Stimulated activated naive B cell treated with anti-CD40 and anti-IgM and Interleukin-4, amounts not matched to agents 10 μg/mL and 1 μg/mL and 100 μg/mL, for 72 hours (primary cell): ENCODE results near the gene ZNF117.
"Not testable (repeated sequence)": the region's sequence is repeated elsewhere in the genome, so short reads cannot be mapped to it uniquely, and the experiment has no call there.

Experiments
- ATAC-seq, 2 donors: fragments of 150-1000 bp; cut with Tn5 transposase; replicated peaks; 2 replicates each; pipeline ENCODE4 v1.10.0; 2021; ENCODE audit warnings: moderate library complexity in 1 of 2
- DNase-seq: peaks from one replicate; pipeline ENCODE4 v3.0.0; 2021
- H3K27ac Mint-ChIP-seq: one replicate; pipeline ENCODE4 v1.8.0; 2022; ENCODE audit warnings: mild to moderate bottlenecking, mixed read lengths
- H3K27me3 Mint-ChIP-seq, 2 donors: one replicate each; pipeline ENCODE4 v1.8.0; 2022; ENCODE audit warnings: mixed read lengths in 2 of 2
- H3K36me3 Mint-ChIP-seq, 2 donors: one replicate each; pipeline ENCODE4 v1.8.0; 2022; ENCODE audit warnings: mixed read lengths in 2 of 2, mild to moderate bottlenecking in 1 of 2
- H3K4me1 Mint-ChIP-seq, 2 donors: one replicate each; pipeline ENCODE4 v1.8.0; 2022; ENCODE audit warnings: mixed read lengths in 2 of 2, mild to moderate bottlenecking in 1 of 2
- H3K4me3 Mint-ChIP-seq, 2 donors: one replicate each; pipeline ENCODE4 v1.8.0; 2022; ENCODE audit warnings: mild to moderate bottlenecking in 2 of 2, mixed read lengths in 2 of 2, moderate library complexity in 1 of 2
- H3K9me3 Mint-ChIP-seq, 2 donors: one replicate each; pipeline ENCODE4 v1.8.0; 2022; ENCODE audit warnings: mixed read lengths in 2 of 2, mild to moderate bottlenecking in 1 of 2

Gene ZNF117

DNA sequence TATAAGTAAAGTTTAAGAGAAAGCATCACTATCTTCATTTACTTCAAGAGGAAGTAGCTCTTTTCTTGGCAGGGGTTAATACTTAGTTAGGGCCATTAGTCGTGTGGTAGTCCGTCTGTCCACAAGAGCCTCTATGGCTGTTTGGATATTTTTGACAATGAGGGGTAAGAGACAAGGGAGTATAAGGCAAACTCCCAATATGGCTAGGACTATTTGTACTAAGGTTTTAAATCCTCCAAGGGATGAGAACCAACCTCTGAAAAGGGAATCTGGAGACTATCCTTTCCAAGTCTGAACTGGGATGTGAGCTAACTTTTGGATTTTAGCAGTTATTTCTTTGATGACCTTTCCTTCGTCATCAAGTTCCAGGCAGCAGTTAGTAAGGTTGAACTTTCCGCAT, at the start of gene ZNF117:
Gene ZNF117, minus strand, starts transcription at position 101 of the 400 bp plus-strand sequence.
- DNase-seq: no peak
- Mint-ChIP-seq H3K4me3 (no peak within 1 kb of the TSS), H3K9me3 (peaks cover 53 to 64% of the 10 kb centered on the region in 2 donors), H3K4me1 (peaks cover 4 to 17% of the 10 kb centered on the region in 2 donors), H3K27me3 (no peaks in the 10 kb centered on the region), H3K27ac (no peak within 1 kb of the TSS), H3K36me3 (peaks cover 87 to 93% of the 10 kb centered on the region in 2 donors)
- ATAC-seq: no peak

GRCh38 chr7:65038767-65039166, 47.9 kb upstream of the ZNF117 start:
- peak; percentile 19 for DNase-seq
- not testable (repeated sequence) for H3K9me3 Mint-ChIP-seq, H3K27me3 Mint-ChIP-seq, H3K36me3 Mint-ChIP-seq
- H3K4me3 Mint-ChIP-seq: peak overlapping the region; percentile 82 to 85
- peak overlapping the region; percentile 67 for H3K27ac Mint-ChIP-seq
- H3K4me1 Mint-ChIP-seq: peaks cover 12 to 22% of the 10 kb centered on the region in 2 donors
- peak; percentile 16 to 29 for ATAC-seq

- Mint-ChIP-seq H3K27ac (peak overlapping the region; percentile 93), H3K4me1 (peaks cover 12 to 22% of the 10 kb centered on the region in 2 donors), H3K27me3 (no peaks in the 10 kb centered on the region), H3K4me3 (peak overlapping the region; percentile 84 to 90), H3K36me3 (no peaks in the 10 kb centered on the region), H3K9me3 (peaks cover 0 to 1% of the 10 kb centered on the region in 2 donors)
- DNase-seq (peak; percentile 87), ATAC-seq (peak; percentile 87 to 90)
Measured at GRCh38 chr7:65037740-65038688, 47.2 kb upstream of the ZNF117 start.

GRCh38 chr7:65036526-65036925, 45.7 kb upstream of the ZNF117 start:
- not testable (repeated sequence) for DNase-seq, ATAC-seq, H3K27me3 Mint-ChIP-seq, H3K4me3 Mint-ChIP-seq, H3K9me3 Mint-ChIP-seq, H3K36me3 Mint-ChIP-seq
- Mint-ChIP-seq H3K4me1 (peaks cover 12 to 22% of the 10 kb centered on the region in 2 donors), H3K27ac (peak overlapping the region; percentile 39)

DNA sequence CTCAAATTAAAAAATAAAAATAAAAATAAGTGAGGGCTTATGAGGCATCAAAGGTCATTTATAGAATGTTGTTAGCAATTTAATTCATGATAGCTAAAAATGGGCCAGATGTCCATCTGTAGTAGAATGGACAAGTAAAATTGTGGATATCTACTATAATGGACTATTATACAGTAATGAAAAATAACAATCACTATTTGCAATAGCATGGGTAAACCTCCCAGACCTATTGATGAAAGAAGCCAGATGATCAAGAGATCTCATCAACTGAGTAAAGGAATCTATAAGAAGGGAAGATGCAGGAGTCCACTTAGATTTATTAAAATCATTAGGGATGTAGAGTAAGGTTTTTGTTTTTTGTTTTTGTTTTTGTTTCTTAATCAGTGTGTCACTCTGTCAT, 44.6 kb upstream of the ZNF117 start:
- H3K4me3 Mint-ChIP-seq, DNase-seq, H3K27me3 Mint-ChIP-seq, H3K9me3 Mint-ChIP-seq, H3K27ac Mint-ChIP-seq, H3K36me3 Mint-ChIP-seq, ATAC-seq: not testable (repeated sequence)
- H3K4me1 Mint-ChIP-seq: peaks cover 12 to 22% of the 10 kb centered on the region in 2 donors

DNA sequence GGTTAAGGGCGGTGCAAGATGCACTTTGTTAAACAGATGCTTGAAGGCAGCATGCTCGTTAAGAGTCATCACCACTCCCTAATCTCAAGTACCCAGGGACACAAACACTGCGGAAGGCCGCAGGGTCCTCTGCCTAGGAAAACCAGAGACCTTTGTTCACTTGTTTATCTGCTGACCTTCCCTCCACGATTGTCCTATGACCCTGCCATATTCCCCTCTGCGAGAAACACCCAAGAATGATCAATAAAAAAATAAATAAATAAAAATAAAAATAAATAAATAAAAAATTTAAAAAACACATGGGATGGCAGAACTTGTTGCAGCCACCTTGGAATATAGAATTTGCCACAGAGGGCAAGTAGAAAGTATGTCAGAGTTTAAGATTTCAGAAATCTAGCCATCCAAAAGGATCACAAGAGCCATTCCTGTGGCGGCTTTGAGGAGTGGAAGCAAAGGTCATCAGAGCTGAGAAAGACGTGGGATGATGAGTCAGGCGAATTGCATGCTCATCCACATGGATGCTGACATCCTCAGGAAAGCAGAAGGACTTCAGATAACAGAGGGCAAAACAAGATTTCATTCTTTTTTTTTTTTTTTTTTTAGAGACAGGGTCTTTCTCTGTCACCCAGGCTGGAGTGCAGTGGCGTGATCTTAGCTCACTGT, 43.4 kb upstream of the ZNF117 start:
- not testable (repeated sequence) for H3K27me3 Mint-ChIP-seq, H3K27ac Mint-ChIP-seq, DNase-seq, H3K36me3 Mint-ChIP-seq, H3K4me3 Mint-ChIP-seq, H3K9me3 Mint-ChIP-seq, ATAC-seq
- H3K4me1 Mint-ChIP-seq: peaks cover 9 to 16% of the 10 kb centered on the region in 2 donors

DNA sequence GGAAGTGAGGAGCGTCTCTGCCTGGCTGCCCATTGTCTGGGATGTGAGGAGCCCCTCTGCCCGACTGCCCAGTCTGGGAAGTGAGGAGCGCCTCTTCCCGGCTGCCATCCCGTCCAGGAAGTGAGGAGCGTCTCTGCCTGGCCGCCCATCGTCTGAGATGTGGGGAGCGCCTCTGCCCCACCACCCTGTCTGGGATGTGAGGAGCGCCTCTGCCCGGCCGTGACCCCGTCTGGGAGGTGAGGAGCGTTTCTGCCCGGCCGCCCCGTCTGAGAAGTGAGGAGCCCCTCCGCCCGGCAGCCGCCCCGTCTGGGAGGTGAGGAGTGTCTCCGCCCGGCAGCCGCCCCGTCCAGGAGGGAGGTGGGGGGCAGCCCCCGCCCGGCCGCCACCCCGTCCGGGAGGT, 42.6 kb upstream of the ZNF117 start:
- H3K4me3 Mint-ChIP-seq, H3K27me3 Mint-ChIP-seq, ATAC-seq, H3K27ac Mint-ChIP-seq, DNase-seq, H3K36me3 Mint-ChIP-seq, H3K9me3 Mint-ChIP-seq: not testable (repeated sequence)
- H3K4me1 Mint-ChIP-seq: peaks cover 6 to 13% of the 10 kb centered on the region in 2 donors

- H3K36me3 Mint-ChIP-seq, H3K4me3 Mint-ChIP-seq, ATAC-seq, H3K27ac Mint-ChIP-seq, H3K9me3 Mint-ChIP-seq, H3K4me1 Mint-ChIP-seq, DNase-seq, H3K27me3 Mint-ChIP-seq: not testable (repeated sequence)
Measured at GRCh38 chr7:65025023-65025422, 34.2 kb upstream of the ZNF117 start.

- H3K27me3 Mint-ChIP-seq, H3K36me3 Mint-ChIP-seq, H3K4me3 Mint-ChIP-seq, H3K4me1 Mint-ChIP-seq, H3K27ac Mint-ChIP-seq, DNase-seq, ATAC-seq, H3K9me3 Mint-ChIP-seq: not testable (repeated sequence)
Measured at GRCh38 chr7:65020978-65021377, 30.1 kb upstream of the ZNF117 start.

DNA sequence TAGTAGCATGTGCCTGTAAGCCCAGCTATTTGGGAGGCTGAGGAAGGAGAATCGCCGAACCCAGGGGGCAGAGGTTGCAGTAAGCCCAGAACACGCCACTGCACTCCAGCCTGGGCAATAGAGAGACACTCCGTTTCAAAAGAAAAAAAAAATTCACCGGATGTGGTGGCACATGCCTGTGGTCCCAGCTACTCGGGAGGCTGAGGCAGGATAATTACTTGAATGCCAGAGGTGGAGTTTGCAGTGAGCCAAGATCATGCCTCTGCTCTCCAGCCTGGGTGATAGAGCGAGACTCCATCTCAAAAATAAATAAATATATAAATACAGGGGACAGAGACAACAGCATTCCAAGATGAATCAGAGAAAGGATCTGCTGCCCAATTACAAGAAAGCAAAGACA, 19.0 kb upstream of the ZNF117 start:
- not testable (repeated sequence) for H3K9me3 Mint-ChIP-seq, H3K27ac Mint-ChIP-seq, H3K4me3 Mint-ChIP-seq, DNase-seq, H3K36me3 Mint-ChIP-seq, ATAC-seq, H3K27me3 Mint-ChIP-seq
- H3K4me1 Mint-ChIP-seq: peaks cover 11 to 19% of the 10 kb centered on the region in 2 donors

- not testable (repeated sequence) for H3K4me3 Mint-ChIP-seq, DNase-seq, ATAC-seq, H3K36me3 Mint-ChIP-seq, H3K27ac Mint-ChIP-seq, H3K9me3 Mint-ChIP-seq, H3K27me3 Mint-ChIP-seq
- H3K4me1 Mint-ChIP-seq: peaks cover 11 to 24% of the 10 kb centered on the region in 2 donors
Measured at GRCh38 chr7:65009394-65009793, 18.6 kb upstream of the ZNF117 start.

GRCh38 chr7:65007036-65007435, 16.2 kb upstream of the ZNF117 start:
- Mint-ChIP-seq H3K36me3 (peaks cover 22 to 29% of the 10 kb centered on the region in 2 donors), H3K4me1 (peaks cover 18 to 43% of the 10 kb centered on the region in 2 donors), H3K27ac (peak overlapping the region; percentile 42), H3K4me3 (peak overlapping the region; percentile 30 to 96)
- DNase-seq, H3K9me3 Mint-ChIP-seq, H3K27me3 Mint-ChIP-seq: not testable (repeated sequence)
- ATAC-seq: peak in 1 of 2 donors; percentile 22

DNA sequence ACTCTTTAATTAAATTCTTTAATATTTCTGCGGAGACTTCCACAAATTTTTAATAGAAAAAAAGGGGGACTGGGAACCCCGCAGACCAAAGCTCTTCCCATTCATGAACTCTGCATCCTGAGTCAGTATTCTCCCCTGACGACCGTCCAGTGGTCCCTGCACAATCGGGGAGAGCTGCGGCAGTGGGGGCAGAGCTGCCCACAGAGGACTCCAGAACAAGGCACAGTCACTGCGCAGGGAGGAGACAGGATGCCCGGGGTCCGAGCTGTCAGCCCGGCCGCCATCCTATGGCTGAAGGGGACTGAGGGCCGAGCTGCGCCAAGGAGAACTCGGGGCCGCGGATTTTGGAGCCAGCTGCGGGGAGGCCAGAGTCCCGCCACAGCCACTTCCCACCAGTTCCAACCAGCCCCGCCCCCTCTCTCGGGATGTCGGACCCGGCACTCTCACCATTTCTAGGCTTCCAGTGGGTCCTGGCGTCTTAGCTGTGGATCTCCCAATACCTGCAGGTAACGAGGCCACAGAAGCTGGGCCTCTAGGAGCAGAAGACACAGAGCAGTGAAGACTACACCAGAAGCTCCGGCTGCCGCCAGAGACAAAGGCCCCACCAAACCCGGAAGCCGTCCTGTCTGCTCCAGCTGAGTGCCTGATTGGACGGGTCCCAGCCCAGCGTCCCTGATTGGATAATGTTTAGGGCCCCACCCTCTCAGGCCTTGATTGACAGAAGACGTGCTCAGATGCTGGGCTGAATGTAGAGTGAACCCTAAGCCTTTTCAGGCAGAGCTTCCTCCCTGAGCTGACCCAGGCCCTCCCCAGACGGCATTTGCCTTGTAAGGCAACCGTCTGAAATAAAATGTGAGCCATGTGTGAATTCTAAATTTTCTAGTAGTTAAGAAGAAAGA, 15.5 kb upstream of the ZNF117 start, which contains the start of gene ERV3-1:
Gene ERV3-1, minus strand, starts transcription at position 594 of the 899 bp plus-strand sequence. CDS start 13,661 bp downstream, outside the sequence.
- ATAC-seq (peak; percentile 99), DNase-seq (peak; percentile 94)
- H3K4me1 Mint-ChIP-seq: peaks cover 24 to 50% of the 10 kb centered on the region in 2 donors
- H3K27ac Mint-ChIP-seq: peak within 1 kb of the TSS; percentile 98
- no peaks in the 10 kb centered on the region for H3K27me3 Mint-ChIP-seq
- peaks cover 10 to 12% of the 10 kb centered on the region in 2 donors for H3K9me3 Mint-ChIP-seq
- peak within 1 kb of the TSS; percentile 95 to 96 for H3K4me3 Mint-ChIP-seq
- H3K36me3 Mint-ChIP-seq: peaks cover 29 to 36% of the 10 kb centered on the region in 2 donors
